ENCODE measurements around the gene SLC25A45.
A peak's percentile ranks its signal among the peaks of the same experiment; 100 is the strongest.

SLC25A45 gene

DNA sequence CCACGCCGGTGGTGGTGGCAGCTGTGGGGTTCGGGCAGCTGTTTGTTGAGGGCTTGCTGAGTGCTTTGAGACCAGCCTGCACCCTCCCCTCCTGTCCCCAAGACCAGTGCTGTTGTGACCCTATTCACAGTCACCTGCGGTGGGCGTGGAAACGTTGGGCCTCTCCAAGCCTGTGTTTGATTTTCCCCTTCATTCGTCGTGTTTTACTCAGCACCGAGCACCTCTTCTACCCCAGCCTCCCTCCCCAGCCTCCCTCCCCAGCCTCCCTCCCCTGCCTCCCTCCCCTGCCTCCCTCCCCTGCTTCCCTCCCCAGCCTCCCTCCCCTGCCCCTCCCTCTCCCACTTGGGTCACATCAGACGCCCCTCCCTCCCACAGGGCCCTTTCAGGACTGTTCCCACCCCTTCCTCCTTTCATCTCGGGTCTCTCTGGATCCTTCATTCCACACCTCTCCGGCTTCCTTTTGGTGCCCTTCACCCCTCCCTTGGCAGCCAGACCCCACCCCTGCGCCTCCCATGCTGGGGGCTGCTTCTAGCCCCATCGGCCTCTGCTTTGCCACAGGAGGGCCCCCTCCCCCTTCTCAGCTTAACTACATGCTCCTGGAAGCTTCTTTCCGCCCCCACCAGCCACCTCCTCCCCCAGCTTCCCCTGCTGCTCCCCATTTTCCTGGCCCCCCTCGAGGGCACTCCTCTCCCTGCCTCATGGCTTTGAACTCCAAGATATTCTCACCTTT lies 18.8 kb upstream of the SLC25A45 start:
- no peak overlapping the region for H3K4me3 ChIP-seq (ENCODE audit: low read depth, low read length)
- no peak for TF ChIP-seq CTCF (IDR thresholded peaks at IDR 0.05; ENCODE audit: low read depth, low read length)
- peak; percentile 25 for DNase-seq (ENCODE audit: low read depth)

- DNase-seq (ENCODE audit: low read depth) = no peak
- no peak overlapping the region for H3K4me3 ChIP-seq (ENCODE audit: low read depth, low read length)
- TF ChIP-seq MAX (IDR thresholded peaks at IDR 0.05; ENCODE audit: low read depth, low read length) = no peak
Observed at GRCh38 chr11:65400307-65401072, 18.0 kb upstream of the SLC25A45 start.

DNA sequence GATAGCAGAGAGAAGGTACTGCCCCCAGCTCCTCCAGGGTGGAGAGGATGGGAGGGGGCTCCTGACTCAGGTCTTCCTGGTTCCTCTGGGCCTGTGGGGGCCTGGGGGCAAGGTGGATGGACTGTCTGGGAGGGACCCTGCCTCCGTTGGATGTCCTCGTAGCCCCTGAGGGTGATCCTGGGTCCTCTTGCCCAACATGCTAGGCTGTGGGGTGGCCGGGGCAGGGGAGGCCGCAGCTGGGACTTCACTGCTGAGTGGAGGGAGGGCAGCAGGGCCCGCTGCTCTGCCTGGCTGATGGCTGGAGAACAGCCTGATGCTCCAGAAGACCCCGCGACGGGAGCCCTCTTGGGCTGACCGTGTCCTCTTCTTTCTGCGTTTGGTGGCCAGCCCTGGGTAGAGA lies 17.4 kb upstream of the SLC25A45 start:
- TF ChIP-seq MAX (IDR thresholded peaks at IDR 0.05; ENCODE audit: low read depth, low read length) (no peak), MYC (IDR thresholded peaks at IDR 0.05; ENCODE audit: low read depth, low read length) (no peak), POLR2A (IDR thresholded peaks at IDR 0.05; ENCODE audit: extremely low read depth, insufficient read length) (no peak)
- no peak overlapping the region for H3K4me3 ChIP-seq (ENCODE audit: low read depth, low read length)
- DNase-seq (ENCODE audit: low read depth) = no peak

DNA sequence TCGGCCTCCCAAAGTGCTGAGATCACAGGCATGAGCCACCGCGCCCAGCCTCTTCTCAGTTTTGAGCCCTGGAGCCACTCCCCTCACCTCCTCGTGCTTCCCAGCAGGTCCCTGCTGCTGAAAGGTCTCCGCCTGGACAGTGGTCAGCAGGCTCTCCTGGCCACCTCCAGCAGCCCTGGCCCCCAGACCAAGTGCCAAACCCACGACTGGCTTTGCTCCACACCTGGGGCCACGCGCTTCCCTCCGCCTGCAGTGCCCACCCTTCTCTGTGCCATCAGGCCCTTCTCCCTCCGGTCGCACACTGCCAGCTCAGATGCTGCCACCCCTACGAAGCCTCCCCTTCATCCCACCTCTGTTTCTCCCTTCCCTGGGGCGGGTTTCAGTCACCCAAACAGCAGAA lies 16.8 kb upstream of the SLC25A45 start:
- TF ChIP-seq MAX (IDR thresholded peaks at IDR 0.05; ENCODE audit: low read depth, low read length) = no peak
- TF ChIP-seq CTCF (IDR thresholded peaks at IDR 0.05; ENCODE audit: low read depth, low read length) = no peak
- no peak for TF ChIP-seq MYC (IDR thresholded peaks at IDR 0.05; ENCODE audit: low read depth, low read length)
- no peak for TF ChIP-seq POLR2A (IDR thresholded peaks at IDR 0.05; ENCODE audit: extremely low read depth, insufficient read length)
- no peak overlapping the region for H3K4me3 ChIP-seq (ENCODE audit: low read depth, low read length)
- DNase-seq (ENCODE audit: low read depth) = no peak

- DNase-seq (ENCODE audit: low read depth) = no peak
- TF ChIP-seq POLR2A (IDR thresholded peaks at IDR 0.05; ENCODE audit: extremely low read depth, insufficient read length) (no peak), CTCF (IDR thresholded peaks at IDR 0.05; ENCODE audit: low read depth, low read length) (no peak), MAX (IDR thresholded peaks at IDR 0.05; ENCODE audit: low read depth, low read length) (no peak), MYC (IDR thresholded peaks at IDR 0.05; ENCODE audit: low read depth, low read length) (no peak)
- H3K4me3 ChIP-seq (ENCODE audit: low read depth, low read length) = no peak overlapping the region
Observed at GRCh38 chr11:65398362-65398910, 16.0 kb upstream of the SLC25A45 start.

- no peak for DNase-seq (ENCODE audit: low read depth)
- H3K4me3 ChIP-seq (ENCODE audit: low read depth, low read length) = no peak overlapping the region
- TF ChIP-seq MAX (IDR thresholded peaks at IDR 0.05; ENCODE audit: low read depth, low read length) (no peak), CTCF (IDR thresholded peaks at IDR 0.05; ENCODE audit: low read depth, low read length) (no peak), MYC (IDR thresholded peaks at IDR 0.05; ENCODE audit: low read depth, low read length) (no peak), POLR2A (IDR thresholded peaks at IDR 0.05; ENCODE audit: extremely low read depth, insufficient read length) (no peak)
Observed at GRCh38 chr11:65396769-65397745, 14.6 kb upstream of the SLC25A45 start.

Measured in NB4 (cell line).